Measurements from ENCODE around the gene TGFBR3.
"Not testable (repeated sequence)": the region's sequence is repeated elsewhere in the genome, so short reads cannot be mapped to it uniquely, and the experiment has no call there.

Gene TGFBR3

DNA sequence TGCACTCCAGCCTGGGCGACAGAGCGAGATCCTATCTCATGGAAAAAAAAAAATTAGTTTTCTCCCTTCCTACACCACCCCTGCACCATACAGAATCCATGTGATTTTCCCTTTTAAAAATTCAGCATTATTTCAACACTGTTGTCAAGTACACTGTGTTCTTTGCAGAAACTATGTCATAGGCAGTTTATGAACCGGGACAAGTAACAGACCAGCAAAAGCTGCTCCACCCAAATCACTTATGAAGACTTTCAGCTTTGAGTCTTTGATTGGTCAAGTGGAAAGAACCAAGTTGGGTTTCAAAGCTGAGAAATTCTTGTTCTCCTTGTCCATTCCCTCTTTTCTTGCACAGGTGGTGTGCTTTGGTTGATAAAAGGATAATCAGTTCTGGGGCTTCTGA lies 212.3 kb downstream of the TGFBR3 start:
- DNase-seq = no peak

- no peak for DNase-seq
These were observed 213.3 kb downstream of the TGFBR3 start for GRCh38 chr1:91672601-91673161.

- DNase-seq = no peak
These were observed 215.2 kb downstream of the TGFBR3 start for GRCh38 chr1:91670781-91671180.

DNA sequence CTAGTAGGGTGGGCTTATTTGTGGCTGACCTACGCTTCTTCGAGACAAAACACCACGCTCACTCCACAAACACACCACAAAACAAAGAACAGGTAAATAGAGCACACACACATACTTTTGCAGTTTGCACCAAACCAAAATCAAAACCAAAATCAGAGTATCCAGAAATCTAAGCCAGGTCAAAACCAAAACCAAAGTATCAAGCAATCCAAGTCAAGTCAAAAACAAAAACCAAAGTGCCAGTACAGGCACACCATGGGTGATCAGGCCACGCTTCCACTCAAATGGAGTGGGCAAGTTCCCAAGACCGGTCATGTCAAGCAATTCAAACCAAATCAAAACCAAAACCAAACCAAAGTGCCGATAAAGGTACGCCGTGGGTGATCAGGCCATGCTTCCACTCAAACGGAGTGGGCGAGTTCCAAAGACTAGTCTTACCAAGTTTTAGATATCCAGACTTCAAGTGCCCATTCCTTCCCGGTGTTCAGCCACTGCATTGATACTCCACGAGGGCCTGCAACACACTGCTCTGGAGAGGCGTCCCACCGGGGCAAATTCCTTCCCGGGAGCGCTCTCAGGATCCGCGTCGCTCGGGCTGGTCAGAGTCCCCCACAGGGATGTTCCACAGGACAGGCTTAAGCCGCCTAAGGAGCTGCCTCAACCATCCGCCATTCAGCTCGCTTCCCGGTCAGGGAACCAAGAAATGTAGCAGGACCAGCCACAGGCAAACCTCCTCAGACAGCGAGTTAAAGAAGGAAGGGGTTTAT lies 216.2 kb downstream of the TGFBR3 start:
- no peak for DNase-seq

- DNase-seq = not testable (repeated sequence)
These were observed 219.3 kb downstream of the TGFBR3 start for GRCh38 chr1:91666651-91667050.

- DNase-seq = no peak
These were observed 224.8 kb downstream of the TGFBR3 start for GRCh38 chr1:91661121-91661520.

GRCh38 chr1:91660708-91661107 lies 225.2 kb downstream of the TGFBR3 start:
- no peak for DNase-seq

- no peak for DNase-seq
These were observed 230.0 kb downstream of the TGFBR3 start for GRCh38 chr1:91655912-91656449.

DNA sequence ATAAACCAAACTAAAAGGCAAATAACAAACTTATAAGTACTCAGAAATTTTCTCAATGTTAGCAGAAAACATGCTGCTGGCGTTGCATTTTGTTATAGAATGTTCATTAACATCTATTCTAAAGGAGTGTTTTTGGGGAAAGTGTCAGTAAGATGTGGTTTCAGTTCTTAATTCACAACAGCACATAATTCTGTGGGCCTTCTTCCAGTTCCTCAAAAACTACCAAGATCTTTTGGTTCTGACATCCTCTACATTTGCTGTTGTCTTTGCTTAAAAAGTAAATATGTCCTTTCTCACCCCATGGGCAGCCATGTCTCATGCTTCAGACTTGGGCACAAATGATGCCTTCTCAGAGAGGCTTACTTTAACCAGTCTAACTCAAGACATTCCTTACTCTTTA lies 232.8 kb downstream of the TGFBR3 start:
- DNase-seq = no peak

GRCh38 chr1:91651661-91652071 lies 234.3 kb downstream of the TGFBR3 start:
- DNase-seq = no peak

- no peak for DNase-seq
These were observed 234.7 kb downstream of the TGFBR3 start for GRCh38 chr1:91651243-91651642.

GRCh38 chr1:91650764-91651163 lies 235.2 kb downstream of the TGFBR3 start:
- DNase-seq = no peak

DNA sequence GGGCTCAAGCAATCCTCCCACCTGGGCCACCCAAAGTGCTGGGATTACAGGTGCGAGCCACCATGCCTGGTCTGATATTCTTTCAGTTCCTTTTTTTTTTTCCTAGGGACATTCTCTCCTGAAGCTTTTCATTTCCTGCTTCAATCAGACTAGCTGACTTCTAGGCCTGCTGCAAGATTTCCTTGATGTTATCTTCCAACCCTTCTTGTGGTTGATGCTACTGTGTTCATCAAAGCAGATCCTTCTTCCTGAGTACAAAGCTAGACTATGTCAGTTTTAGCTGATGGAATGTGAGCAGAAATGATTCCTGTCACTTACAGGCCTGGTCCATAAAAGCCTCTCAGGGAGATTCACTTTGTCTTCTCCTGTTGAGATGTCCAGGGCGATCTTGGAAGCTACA lies 238.9 kb downstream of the TGFBR3 start:
- DNase-seq = no peak

DNA sequence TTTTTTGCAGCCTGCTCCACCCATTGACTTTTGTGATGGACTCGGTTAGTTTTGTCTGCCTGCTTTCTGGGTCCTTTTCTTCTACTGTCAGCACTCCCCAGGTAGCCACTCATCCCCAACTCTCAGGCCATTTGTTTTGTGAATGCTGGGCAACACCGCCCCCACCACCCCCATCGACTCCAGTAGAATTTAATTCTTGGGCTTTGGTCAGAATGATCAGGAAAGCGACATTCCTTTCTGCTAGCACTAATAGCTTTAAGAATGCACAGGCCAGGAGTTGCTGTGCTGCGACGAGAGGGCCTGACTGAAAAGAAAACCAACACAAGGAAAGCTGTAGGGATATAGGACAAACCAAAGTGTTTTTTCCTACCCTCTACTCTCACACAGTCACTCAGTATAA lies 240.9 kb downstream of the TGFBR3 start:
- no peak for DNase-seq

- no peak for DNase-seq
These were observed 242.5 kb downstream of the TGFBR3 start for GRCh38 chr1:91643431-91643830.

DNA sequence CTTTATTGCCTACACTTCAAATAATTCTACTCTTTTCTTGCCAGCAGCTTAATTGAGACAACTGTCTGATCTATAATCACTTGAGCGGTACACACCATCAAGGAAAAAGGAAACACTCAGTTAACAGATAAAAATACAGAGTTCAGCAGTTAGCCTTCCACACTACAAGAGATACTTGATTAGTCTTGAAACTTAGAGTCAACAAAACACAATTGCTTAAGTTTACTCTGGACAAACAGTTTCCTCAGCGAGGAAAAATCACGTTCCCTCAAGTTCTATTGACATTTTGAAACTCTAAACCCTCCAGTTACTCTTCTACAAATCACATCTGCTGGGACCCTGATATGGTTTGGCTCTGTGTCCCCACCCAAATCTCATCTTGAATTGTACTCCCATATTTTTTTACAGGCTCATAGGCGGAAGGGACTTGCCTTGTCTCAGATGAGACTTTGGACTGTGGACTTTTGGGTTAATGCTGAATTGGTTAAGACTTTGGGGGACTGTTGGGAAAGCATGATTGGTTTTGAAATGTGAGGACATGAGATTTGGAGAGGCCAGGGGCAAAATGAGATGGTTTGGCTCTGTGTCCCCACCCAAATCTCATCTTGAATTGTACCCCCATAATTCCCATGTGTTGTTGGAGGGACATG lies 244.9 kb downstream of the TGFBR3 start:
- DNase-seq = no peak

- DNase-seq = no peak
These were observed 248.4 kb downstream of the TGFBR3 start for GRCh38 chr1:91637539-91637994.

DNA sequence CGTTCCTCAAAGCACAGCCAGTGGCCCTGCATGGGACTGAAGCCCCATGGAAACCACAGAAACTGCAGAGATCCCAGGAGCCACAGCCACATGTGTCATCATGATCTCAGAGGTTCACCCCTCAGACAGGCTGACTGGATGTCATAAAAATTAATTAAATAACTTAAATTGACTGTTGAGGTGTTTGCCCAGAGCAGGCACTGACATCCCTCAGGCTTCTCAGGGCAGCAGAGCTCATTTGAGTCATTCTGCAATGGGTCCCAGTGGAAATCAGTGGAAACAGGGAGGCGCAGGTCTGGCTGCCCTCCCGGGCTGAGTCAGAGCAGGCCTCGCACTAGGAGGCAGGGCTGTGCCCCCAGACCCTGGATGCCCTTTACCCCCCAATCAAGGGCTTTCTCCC lies 250.2 kb downstream of the TGFBR3 start:
- no peak for DNase-seq

DNA sequence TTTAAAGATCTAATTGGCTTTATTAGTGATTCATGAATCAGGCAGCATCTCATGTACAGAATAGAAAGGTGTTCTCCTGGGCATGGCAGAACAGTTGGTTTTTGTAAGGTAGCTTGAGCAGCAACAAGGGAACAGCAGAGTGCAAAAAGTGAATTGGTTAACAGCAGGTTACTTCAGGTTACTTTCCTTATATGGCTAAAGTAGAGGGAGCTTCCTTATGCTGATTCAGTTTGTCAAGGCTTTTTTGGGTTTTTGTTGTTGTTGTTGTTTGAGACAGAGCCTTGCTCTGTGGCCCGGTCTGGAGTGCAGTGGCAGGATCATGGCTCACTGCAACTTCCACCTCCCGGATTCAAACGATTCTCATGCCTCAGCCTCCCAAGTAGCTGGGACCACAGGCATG lies 252.5 kb downstream of the TGFBR3 start:
- DNase-seq = no peak

DNA sequence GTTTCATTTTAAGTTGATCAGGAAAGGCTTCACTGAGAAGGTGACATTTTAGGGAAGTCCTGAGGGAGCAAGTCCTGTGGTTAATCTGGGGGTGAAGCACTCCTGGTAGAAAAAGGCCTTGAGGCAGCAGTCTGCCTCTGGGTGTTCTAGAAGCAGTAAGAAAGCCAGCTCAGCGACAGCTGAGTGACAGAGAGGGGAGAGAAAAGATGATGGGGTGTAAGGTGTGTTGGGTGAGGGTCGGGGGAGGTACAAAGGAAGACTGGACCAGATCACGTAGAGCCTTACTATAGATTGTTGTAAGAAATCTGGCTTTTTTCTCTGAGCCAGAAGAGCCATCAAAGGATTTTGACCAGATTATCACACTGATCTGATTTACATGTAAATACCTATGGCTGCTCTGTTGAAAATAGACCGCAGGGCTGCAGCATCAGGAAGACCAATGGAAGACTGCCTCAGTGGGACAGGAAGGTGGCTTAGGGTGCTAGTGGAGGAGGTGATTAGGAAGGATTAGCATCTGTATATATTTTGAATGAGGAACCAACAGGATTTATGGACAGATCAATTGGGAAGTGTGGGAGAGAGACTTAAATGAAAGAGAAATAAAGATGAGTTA lies 254.1 kb downstream of the TGFBR3 start:
- DNase-seq = no peak

GRCh38 chr1:91630803-91631202 lies 255.1 kb downstream of the TGFBR3 start:
- no peak for DNase-seq

Measured in KG1 (cell line).